AG09309 (cell line): ENCODE results near the gene GRIN2A.

Source experiments
- DNase-seq: peaks from one replicate; pipeline ENCODE4 v3.0.0-alpha.2; 2010; ENCODE audit warnings: low read depth
- H3K4me3 ChIP-seq: 2 replicates; pipeline ENCODE4 v1.5.1; 2011; ENCODE audit warnings: mild to moderate bottlenecking, low read depth, low read length, moderate library complexity; ENCODE audit not compliant: control insufficient read depth
- TF ChIP-seq, protein P1 (sequence below): IDR thresholded peaks from 2 replicates; pipeline ENCODE4 v1.5.1; 2011; ENCODE audit warnings: mild to moderate bottlenecking, low read depth, low read length, inconsistent platforms; ENCODE audit not compliant: insufficient read depth, control insufficient read depth; ENCODE audit errors: missing control alignments

GRIN2A gene

DNA sequence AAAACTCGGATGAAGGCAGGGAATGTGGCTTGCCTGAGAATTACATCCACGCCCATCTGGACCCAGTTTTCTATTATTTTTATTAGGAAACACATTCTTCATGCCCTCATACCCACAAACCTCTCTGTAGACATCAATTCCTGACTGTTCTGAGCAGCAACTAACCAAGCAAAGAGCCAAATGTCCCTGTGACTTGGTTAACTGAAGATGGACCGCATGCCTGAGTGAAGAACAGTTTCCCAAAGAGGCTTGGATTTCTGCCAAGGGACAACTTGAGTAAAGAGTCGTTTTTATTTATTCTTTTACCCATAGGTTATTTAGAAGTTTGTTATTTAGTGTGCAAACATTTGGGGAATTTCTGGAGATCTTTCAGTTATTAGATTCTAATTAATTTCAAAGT lies 259.8 kb downstream of the GRIN2A start:
- TF ChIP-seq, protein P1, sequence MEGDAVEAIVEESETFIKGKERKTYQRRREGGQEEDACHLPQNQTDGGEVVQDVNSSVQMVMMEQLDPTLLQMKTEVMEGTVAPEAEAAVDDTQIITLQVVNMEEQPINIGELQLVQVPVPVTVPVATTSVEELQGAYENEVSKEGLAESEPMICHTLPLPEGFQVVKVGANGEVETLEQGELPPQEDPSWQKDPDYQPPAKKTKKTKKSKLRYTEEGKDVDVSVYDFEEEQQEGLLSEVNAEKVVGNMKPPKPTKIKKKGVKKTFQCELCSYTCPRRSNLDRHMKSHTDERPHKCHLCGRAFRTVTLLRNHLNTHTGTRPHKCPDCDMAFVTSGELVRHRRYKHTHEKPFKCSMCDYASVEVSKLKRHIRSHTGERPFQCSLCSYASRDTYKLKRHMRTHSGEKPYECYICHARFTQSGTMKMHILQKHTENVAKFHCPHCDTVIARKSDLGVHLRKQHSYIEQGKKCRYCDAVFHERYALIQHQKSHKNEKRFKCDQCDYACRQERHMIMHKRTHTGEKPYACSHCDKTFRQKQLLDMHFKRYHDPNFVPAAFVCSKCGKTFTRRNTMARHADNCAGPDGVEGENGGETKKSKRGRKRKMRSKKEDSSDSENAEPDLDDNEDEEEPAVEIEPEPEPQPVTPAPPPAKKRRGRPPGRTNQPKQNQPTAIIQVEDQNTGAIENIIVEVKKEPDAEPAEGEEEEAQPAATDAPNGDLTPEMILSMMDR, result no peak
- no peak overlapping the region for H3K4me3 ChIP-seq
- DNase-seq, result no peak

DNA sequence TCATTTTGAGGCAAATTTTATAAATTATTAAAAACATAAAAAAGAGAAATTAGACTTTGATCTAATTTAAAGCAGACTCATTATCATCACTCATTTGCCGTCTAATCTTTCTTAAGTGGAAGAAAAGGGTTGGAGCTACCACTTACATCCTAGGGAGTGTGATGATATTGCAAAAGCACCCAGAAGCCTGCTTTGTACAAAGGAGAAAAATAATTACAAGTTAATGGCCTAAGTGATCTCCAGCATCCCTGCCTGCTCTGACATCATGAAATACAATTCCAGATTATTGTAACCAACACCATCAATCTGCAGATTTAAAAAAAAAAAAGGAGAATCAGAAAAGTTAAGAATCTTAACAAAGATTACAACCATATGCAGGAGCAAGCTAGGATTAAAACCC lies 260.2 kb downstream of the GRIN2A start:
- TF ChIP-seq, protein P1, result no peak
- no peak for DNase-seq
- H3K4me3 ChIP-seq, result no peak overlapping the region

DNA sequence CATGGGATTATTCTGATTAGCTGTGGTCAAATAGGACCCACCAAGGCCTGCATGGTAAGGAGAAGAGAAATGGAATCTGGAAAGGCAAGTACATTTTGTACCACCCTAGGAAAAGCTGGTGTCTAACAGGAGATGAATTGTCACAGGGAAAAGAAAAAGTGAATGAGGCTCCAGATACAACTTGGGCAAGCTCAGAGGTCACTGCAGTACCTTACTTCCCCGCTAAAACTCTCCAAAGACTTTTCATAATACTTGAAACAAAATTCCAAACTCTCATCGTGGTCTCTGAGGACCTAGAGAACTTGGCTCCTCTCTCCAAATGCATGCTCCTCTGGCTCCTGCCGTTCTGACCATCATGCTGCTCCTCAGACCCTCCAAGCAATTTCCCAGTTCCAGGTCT lies 262.8 kb downstream of the GRIN2A start:
- H3K4me3 ChIP-seq, result no peak overlapping the region
- TF ChIP-seq, protein P1, result no peak
- DNase-seq, result no peak

DNA sequence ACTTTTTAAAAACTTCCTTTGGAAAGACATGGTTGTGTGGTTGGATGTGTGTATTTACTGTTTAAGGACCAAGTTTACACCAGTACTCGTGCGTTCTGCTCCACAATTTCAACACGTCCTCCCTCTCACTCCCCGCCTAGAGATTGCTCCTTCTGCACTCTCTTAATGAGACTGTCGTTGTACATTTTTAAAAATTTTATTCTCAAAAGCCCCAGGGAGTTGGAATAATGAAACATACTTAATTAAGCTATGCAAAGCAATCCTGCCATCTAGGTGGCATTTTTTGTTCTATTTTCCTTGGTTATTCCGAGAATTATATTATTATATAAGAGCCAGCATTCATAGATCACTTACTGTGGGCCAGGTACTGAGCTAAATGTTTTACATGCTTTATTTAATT lies 264.5 kb downstream of the GRIN2A start:
- H3K4me3 ChIP-seq, result no peak overlapping the region
- TF ChIP-seq, protein P1, result no peak
- no peak for DNase-seq

DNA sequence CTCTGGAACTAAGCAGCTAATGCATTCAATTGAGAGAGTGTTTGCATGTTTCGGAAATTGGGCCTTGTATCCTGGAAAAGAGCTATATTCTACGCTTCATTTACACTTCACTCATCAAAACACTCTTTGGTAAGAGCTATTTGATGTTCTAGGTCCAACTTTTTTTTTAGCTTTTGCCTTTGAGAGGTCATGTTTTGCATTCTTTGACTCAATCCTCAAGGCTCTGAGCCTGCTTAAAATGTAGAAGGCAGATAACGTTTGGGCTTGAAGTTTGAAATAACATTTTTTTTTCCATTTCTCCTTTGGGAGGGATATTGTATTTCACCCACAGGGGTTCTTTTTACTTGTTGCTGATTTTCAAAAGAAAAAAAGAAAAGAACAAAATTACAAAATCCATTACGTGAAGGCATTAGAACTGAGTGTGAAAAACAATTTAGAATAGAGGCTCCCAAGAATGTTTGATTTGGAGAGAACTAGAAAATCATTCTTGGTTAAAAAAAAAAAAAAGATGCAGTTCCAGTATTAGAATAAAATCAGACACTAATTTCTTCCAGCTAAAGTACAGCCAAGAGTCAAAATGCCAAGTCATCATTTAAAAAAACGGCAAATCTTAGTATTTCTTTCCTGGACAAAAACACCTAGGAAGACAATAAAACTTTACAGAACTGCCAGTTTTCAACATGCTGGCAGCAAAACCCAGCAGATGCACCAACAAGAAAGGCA lies 268.5 kb downstream of the GRIN2A start:
- TF ChIP-seq, protein P1, result no peak
- no peak overlapping the region for H3K4me3 ChIP-seq
- DNase-seq, result no peak

DNA sequence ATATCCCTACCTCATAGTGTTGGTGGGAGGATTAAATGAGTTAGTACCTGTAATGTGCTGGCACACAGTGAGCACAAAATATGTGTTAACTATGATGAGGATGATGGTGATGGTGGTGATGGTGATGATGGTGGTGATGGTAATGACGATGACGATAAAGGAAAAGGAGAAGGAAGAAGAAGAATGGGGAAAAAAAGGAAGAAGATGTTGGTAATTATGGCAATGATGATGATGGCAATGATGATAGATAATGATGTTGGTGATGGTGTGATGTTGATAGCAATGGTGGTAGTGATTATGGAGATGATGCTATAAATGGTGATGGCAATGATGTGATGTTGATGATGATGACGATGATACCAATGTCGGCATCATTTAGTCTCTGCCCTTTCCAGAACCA lies 270.2 kb downstream of the GRIN2A start:
- TF ChIP-seq, protein P1, result no peak
- DNase-seq, result no peak
- H3K4me3 ChIP-seq, result no peak overlapping the region
